ENCODE measurements around the gene LPA. TPM values are rescaled to one million over a fixed set of nuclear protein-coding genes. Genes with fewer than 3 reads are reported as not detected.

Gene LPA
- polyA plus RNA-seq, 2 of the 4 experiments (the other 2 are of a cell fraction): not detected

DNA sequence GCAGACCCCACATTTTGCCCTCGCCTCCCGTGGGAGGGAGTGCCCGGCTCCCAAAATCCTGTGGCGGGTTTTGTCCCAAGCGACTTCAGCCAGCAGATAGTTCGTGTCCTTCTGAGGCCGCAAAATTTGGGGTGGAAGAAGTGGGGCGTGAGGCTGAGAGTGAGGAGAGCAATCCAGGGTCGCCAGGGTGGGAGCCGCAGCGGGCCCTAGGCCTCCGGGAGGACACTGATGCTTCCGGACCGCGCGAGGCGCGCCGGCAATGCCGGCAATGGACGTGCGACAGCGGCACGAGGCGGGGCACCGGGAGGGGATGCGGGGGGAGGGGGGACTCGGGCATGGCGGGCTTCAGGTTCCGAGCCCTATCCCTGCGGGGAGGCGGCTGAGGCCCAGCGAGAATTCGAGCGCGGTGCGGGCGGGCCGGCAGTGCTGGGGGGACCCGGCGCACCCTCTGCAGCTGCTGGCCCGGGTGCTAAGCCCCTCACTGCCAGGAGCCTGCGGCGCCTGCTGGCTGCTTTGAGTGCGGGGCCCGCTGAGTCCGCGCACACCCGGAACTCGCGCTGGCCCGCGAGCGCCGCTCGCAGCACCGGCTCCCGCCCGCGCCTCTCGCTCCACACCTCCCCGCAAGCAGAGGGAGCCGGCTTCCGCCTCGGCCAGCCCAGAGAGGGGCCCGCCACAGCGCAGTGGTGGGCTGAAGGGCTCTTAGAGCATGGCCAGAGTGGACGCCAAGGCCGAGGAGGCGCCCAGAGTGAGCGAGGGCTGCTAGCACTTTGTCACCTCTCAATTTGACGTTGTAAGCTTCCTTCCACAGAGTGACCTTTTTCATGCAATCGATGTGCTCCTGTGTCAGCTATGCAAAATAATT is 143.8 kb downstream of the LPA start (continued):
- no peak for TF ChIP-seq NR3C1 (IDR thresholded peaks at IDR 0.05)
- no peak for TF ChIP-seq ZNF302 (CRISPR knock-in tag; IDR thresholded peaks at IDR 0.05)
- no peak for TF ChIP-seq HEYL (CRISPR knock-in tag; IDR thresholded peaks at IDR 0.05)
- TF ChIP-seq RAD21 (conservative IDR thresholded peaks at IDR 0.05 in 1 of 2, IDR thresholded peaks at IDR 0.05 in 1 of 2): peak; percentile 66 to 68; a peak in 4 of 5 replicates
- TF ChIP-seq, protein P1, sequence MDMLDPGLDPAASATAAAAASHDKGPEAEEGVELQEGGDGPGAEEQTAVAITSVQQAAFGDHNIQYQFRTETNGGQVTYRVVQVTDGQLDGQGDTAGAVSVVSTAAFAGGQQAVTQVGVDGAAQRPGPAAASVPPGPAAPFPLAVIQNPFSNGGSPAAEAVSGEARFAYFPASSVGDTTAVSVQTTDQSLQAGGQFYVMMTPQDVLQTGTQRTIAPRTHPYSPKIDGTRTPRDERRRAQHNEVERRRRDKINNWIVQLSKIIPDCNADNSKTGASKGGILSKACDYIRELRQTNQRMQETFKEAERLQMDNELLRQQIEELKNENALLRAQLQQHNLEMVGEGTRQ (IDR thresholded peaks at IDR 0.05): no peak
- TF ChIP-seq JUN (IDR thresholded peaks at IDR 0.05): peak in 1 of 2 experiments; percentile 57; a peak in 2 of 5 replicates
- TF ChIP-seq, protein P2, sequence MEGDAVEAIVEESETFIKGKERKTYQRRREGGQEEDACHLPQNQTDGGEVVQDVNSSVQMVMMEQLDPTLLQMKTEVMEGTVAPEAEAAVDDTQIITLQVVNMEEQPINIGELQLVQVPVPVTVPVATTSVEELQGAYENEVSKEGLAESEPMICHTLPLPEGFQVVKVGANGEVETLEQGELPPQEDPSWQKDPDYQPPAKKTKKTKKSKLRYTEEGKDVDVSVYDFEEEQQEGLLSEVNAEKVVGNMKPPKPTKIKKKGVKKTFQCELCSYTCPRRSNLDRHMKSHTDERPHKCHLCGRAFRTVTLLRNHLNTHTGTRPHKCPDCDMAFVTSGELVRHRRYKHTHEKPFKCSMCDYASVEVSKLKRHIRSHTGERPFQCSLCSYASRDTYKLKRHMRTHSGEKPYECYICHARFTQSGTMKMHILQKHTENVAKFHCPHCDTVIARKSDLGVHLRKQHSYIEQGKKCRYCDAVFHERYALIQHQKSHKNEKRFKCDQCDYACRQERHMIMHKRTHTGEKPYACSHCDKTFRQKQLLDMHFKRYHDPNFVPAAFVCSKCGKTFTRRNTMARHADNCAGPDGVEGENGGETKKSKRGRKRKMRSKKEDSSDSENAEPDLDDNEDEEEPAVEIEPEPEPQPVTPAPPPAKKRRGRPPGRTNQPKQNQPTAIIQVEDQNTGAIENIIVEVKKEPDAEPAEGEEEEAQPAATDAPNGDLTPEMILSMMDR (IDR thresholded peaks at IDR 0.05): peak; percentile 74; the same call in 2 of the 3 replicates
- no peak for TF ChIP-seq CEBPB (IDR thresholded peaks at IDR 0.05)
- TF ChIP-seq, protein P3, sequence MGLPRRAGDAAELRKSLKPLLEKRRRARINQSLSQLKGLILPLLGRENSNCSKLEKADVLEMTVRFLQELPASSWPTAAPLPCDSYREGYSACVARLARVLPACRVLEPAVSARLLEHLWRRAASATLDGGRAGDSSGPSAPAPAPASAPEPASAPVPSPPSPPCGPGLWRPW (IDR thresholded peaks at IDR 0.05): no peak
- no peak for TF ChIP-seq TFCP2L1 (CRISPR knock-in tag; IDR thresholded peaks at IDR 0.05)

DNA sequence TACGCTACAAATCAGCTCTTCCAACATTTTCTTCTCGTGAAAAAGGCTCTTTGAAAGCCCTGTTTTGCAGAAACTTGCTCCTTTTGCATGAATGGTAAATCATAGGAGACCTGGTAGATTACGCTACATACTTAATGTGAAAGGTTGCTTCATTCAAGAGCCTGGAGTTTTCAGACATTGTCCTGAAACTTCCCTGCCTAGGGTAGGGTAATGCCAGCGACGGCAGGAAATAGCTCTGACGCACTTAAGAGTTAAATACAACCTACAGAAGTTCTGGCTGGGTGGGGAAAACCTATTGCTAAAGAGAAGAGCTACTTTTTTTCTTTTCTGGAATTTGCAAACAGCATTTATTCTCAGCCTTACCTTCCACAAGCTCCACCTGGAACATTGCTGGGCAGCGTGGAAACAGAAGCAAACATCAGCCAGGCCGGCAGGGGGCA is 144.5 kb downstream of the LPA start:
- WGBS (ENCODE audit: missing lambda C conversion rate): 13% methylated on average over 8 of the region's 8 CpGs
- TF ChIP-seq RNF2 (IDR thresholded peaks at IDR 0.05; ENCODE audit: borderline replicate concordance, low read depth): no peak
- no peak for FAIRE-seq
- H3K27ac ChIP-seq: peak overlapping the region; percentile 77 to 97
- H3K4me2 ChIP-seq: peak overlapping the region; percentile 77
- H3K9me3 ChIP-seq: no peaks in the 10 kb centered on the region
- ChIA-PET CTCF (interaction anchor here (0.5 to 7.0 kb wide), 20 partner anchors 8 to 717 kb away, joined by 3 to 54 read pairs (median 3); no protein-coding TSS in a partner anchor), POLR2A (interaction anchor here (0.7 to 1.0 kb wide), 3 partner anchors 125 to 669 kb away, joined by 3 read pairs; no protein-coding TSS in a partner anchor)
- DNase-seq (ENCODE audit: low read depth in 1 of 2, low spot score in 1 of 2): peak in 1 of 2 experiments; percentile 11
- H3K4me3 ChIP-seq: peak overlapping the region; percentile 58
- peak; percentile 45 to 94 for ATAC-seq
- 0 out of 3 replicates have a peak, but pooled peaks cover 9% of the 10 kb centered on the region for H3K4me1 ChIP-seq

DNA sequence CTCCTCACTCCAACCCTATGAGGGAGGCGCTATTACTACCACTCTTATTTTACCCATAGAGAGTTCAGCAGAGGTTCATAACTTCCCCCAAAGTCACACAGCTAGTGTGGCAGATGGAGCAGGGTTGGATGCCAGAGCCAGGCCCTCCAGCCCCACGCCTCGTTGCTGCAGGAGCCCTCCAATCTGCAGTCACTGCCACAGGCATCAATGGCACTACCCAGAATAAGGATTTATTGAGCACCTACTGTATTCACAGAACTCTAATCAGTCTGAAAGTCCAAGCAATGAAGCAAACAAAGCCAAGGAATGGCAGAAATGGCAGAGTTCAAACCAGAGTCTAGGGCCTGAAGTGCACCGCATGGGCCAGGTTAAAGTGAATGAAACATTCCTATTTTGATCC is 144.9 kb downstream of the LPA start:
- ATAC-seq (no peak), DNase-seq (ENCODE audit: low read depth in 1 of 2, low spot score in 1 of 2) (no peak), FAIRE-seq (no peak)
- H3K27ac ChIP-seq: no peak overlapping the region; a peak in 1 of 6 replicates
- 0 out of 3 replicates have a peak, but pooled peaks cover 9% of the 10 kb centered on the region for H3K4me1 ChIP-seq
- H3K9me3 ChIP-seq: no peaks in the 10 kb centered on the region
- peak overlapping the region; percentile 77 for H3K4me2 ChIP-seq
- H3K4me3 ChIP-seq: no peak overlapping the region
- CTCF ChIA-PET: interaction anchor here (0.5 to 7.0 kb wide), 20 partner anchors 8 to 717 kb away, joined by 3 to 54 read pairs (median 3); no protein-coding TSS in a partner anchor
- POLR2A ChIA-PET: interaction anchor here (0.7 to 1.0 kb wide), 3 partner anchors 124 to 669 kb away, joined by 3 read pairs; no protein-coding TSS in a partner anchor
- TF ChIP-seq HEYL (CRISPR knock-in tag; IDR thresholded peaks at IDR 0.05) (no peak), ZSCAN20 (CRISPR knock-in tag; IDR thresholded peaks at IDR 0.05) (no peak), NPAS2 (CRISPR knock-in tag; IDR thresholded peaks at IDR 0.05; ENCODE audit: borderline replicate concordance) (no peak), CHD4 (IDR thresholded peaks at IDR 0.05; ENCODE audit: borderline replicate concordance) (no peak), NR3C1 (IDR thresholded peaks at IDR 0.05) (no peak), MAFK (IDR thresholded peaks at IDR 0.05; ENCODE audit: partially characterized antibody) (no peak), SMC3 (IDR thresholded peaks at IDR 0.05) (no peak), ZC3H11A (IDR thresholded peaks at IDR 0.05) (no peak), POLR2AphosphoS2 (conservative IDR thresholded peaks at IDR 0.05; ENCODE audit: low read length) (no peak)
- TF ChIP-seq, protein P1 (IDR thresholded peaks at IDR 0.05): no peak
- TF ChIP-seq, protein P4, sequence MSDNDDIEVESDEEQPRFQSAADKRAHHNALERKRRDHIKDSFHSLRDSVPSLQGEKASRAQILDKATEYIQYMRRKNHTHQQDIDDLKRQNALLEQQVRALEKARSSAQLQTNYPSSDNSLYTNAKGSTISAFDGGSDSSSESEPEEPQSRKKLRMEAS (IDR thresholded peaks at IDR 0.05): no peak
- TF ChIP-seq, protein P5, sequence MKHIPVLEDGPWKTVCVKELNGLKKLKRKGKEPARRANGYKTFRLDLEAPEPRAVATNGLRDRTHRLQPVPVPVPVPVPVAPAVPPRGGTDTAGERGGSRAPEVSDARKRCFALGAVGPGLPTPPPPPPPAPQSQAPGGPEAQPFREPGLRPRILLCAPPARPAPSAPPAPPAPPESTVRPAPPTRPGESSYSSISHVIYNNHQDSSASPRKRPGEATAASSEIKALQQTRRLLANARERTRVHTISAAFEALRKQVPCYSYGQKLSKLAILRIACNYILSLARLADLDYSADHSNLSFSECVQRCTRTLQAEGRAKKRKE (CRISPR knock-in tag; IDR thresholded peaks at IDR 0.05; ENCODE audit: low read depth): no peak
- 41% methylated on average over 2 of the region's 4 CpGs for WGBS (ENCODE audit: missing lambda C conversion rate)

Measured in A549 (cell line).